MCF 10A (cell line): ENCODE measurements around the gene CACNA2D1. TPM values are rescaled to one million over a fixed set of nuclear protein-coding genes. Genes with fewer than 3 reads are reported as not detected.
A peak's percentile ranks its signal among the peaks of the same experiment; 100 is the strongest.

ENCODE experiments used
- BruUV-seq: library from RNA; stranded (reverse); fragments of 400-500 nt; replicated peaks from 2 replicates; lab custom pipeline; 2021; lab: Mats Ljungman, UMichigan
- CTCF ChIA-PET: fragments of 300-600 bp; sonication (Branson Sonifier 250); formaldehyde crosslinking; extraction: SDS; loops from one replicate; lab custom pipeline; 2021; ENCODE audit warnings: antibody characterized with exemption, inconsistent platforms; lab: Yijun Ruan, JAX
- POLR2A ChIA-PET: fragments of 300-600, 350-650 bp; sonication (Branson Sonifier 250); formaldehyde crosslinking; extraction: SDS; loops from one replicate; lab custom pipeline; 2020; ENCODE audit warnings: antibody characterized with exemption, inconsistent platforms; lab: Yijun Ruan, JAX
- DNase-seq: peaks from one replicate; pipeline ENCODE4 v3.0.0-alpha.2; 2018; ENCODE audit not compliant: unreplicated experiment
- H3K27ac Mint-ChIP-seq: one replicate; pipeline ENCODE4 v1.8.0; 2022; ENCODE audit warnings: mild to moderate bottlenecking, low read depth, mixed read lengths; ENCODE audit not compliant: unreplicated experiment
- H3K27me3 Mint-ChIP-seq: one replicate; pipeline ENCODE4 v1.8.0; 2022; ENCODE audit warnings: mixed read lengths; ENCODE audit not compliant: insufficient read depth, unreplicated experiment
- H3K36me3 Mint-ChIP-seq: one replicate; pipeline ENCODE4 v1.8.0; 2022; ENCODE audit warnings: mild to moderate bottlenecking, moderate library complexity, mixed read lengths; ENCODE audit not compliant: insufficient read depth, unreplicated experiment
- H3K4me1 Mint-ChIP-seq: one replicate; pipeline ENCODE4 v1.8.0; 2022; ENCODE audit warnings: mixed read lengths; ENCODE audit not compliant: insufficient read depth, unreplicated experiment
- H3K4me3 Mint-ChIP-seq: one replicate; pipeline ENCODE4 v1.8.0; 2022; ENCODE audit warnings: mild to moderate bottlenecking, moderate library complexity, mixed read lengths; ENCODE audit not compliant: unreplicated experiment
- H3K9me3 Mint-ChIP-seq: one replicate; pipeline ENCODE4 v1.8.0; 2022; ENCODE audit warnings: mixed read lengths; ENCODE audit not compliant: unreplicated experiment
- intact Hi-C: fragments of 100-400 bp; cut with micrococcal nuclease; formaldehyde crosslinking; loops from 2 replicates; pipeline ENCODE4 v1.14.1; 2022
- total RNA-seq: library from RNA; stranded (reverse); gene quantifications from 2 replicates; pipeline ENCODE4 v1.2.3, GENCODE V29; 2022
- TF ChIP-seq, protein P1 (sequence below): fragments of 200-600 bp; IDR thresholded peaks from one replicate; pipeline ENCODE4 v1.8.0; 2022; ENCODE audit warnings: antibody characterized with exemption, mild to moderate bottlenecking; ENCODE audit not compliant: unreplicated experiment

CACNA2D1 gene
- total RNA-seq, 1 experiment from 2014 or later: not detected

DNA sequence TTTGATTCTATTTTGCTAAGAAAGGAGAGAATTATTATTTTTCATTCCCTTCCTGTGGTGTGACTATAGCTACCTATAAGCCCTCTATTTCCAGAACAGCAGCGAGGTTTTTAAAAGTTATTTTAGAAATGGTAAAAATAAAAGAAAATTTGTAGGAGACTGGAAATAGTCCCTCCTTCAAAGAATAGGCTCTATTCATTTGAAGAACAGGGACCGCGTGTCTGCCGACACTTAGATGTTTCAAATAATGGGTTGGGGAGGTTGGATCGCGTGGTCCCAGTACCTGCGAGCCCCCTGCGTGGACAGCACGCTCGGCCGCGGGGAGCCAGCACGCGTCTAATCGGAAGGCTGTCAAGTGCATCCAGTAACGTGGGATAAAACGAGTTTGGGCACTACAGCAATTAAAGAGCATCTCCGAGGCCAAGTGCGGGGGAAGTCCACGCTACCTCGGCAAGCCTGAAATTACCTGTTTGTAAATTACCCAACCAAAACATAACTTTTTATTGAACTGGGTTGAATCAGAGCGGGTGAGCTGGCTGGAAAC, 1.0 kb downstream of the CACNA2D1 start:
- Mint-ChIP-seq H3K4me3 (peak overlapping the region; percentile 23), H3K36me3 (no peaks in the 10 kb centered on the region), H3K4me1 (no peaks in the 10 kb centered on the region), H3K27ac (no peak overlapping the region), H3K9me3 (no peaks in the 10 kb centered on the region), H3K27me3 (peaks cover 62% of the 10 kb centered on the region)
- BruUV-seq: no TSS peak
- ChIA-PET POLR2A (interaction anchor here (0.7 kb wide), 1 partner anchor 376 kb away, joined by 3 read pairs; no protein-coding TSS in a partner anchor), CTCF (interaction anchor here (0.7 kb wide), 1 partner anchor 359 kb away, joined by 3 read pairs; no protein-coding TSS in a partner anchor)
- intact Hi-C loops: no loop called here
- TF ChIP-seq, protein P1, sequence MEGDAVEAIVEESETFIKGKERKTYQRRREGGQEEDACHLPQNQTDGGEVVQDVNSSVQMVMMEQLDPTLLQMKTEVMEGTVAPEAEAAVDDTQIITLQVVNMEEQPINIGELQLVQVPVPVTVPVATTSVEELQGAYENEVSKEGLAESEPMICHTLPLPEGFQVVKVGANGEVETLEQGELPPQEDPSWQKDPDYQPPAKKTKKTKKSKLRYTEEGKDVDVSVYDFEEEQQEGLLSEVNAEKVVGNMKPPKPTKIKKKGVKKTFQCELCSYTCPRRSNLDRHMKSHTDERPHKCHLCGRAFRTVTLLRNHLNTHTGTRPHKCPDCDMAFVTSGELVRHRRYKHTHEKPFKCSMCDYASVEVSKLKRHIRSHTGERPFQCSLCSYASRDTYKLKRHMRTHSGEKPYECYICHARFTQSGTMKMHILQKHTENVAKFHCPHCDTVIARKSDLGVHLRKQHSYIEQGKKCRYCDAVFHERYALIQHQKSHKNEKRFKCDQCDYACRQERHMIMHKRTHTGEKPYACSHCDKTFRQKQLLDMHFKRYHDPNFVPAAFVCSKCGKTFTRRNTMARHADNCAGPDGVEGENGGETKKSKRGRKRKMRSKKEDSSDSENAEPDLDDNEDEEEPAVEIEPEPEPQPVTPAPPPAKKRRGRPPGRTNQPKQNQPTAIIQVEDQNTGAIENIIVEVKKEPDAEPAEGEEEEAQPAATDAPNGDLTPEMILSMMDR: no peak
- no peak for DNase-seq

DNA sequence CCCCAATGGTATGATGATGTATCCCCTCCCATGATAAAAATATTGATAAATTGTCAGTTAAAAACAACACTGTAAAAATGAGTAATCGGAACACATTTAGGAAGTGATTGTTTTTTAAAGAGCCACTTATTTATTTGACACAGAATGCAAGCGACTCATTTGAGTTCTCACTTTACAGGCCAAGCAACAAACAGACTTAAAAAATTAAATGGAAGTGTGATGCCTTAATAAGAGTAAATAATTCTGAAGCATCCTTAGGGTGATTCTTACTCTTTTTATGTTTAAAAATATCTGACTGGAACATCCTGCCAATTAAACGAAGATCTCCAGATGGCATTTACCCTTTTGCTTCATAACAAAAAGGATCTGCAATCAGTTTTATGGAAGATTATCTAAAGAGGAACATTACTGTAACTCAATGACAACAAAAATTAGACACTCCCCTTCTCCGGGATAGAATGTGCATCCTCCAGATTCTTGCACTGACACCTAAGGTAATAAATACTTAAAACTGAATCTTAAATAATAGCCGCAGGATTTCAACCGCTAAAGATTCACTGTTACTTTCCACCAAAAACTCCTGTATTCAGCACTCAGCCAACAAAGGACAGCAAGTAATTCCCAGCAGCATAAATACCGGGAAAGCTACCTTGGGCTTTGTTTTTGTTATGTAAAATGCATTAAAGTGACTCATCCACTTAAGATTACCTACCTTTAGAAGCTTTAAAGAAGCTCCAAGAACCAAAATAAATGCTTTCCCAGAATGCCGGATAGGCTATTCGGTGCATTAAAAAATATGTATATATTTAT, 1.7 kb downstream of the CACNA2D1 start:
- intact Hi-C loops: no loop called here
- no peak overlapping the region for H3K4me3 Mint-ChIP-seq
- H3K9me3 Mint-ChIP-seq: no peaks in the 10 kb centered on the region
- peaks cover 55% of the 10 kb centered on the region for H3K27me3 Mint-ChIP-seq
- no TSS peak for BruUV-seq
- H3K4me1 Mint-ChIP-seq: no peaks in the 10 kb centered on the region
- H3K27ac Mint-ChIP-seq: no peak overlapping the region
- CTCF ChIA-PET: interaction anchor here (0.7 kb wide), 1 partner anchor 360 kb away, joined by 3 read pairs; no protein-coding TSS in a partner anchor
- TF ChIP-seq, protein P1: no peak
- no peaks in the 10 kb centered on the region for H3K36me3 Mint-ChIP-seq
- no peak for DNase-seq
- POLR2A ChIA-PET: interaction anchor here (0.7 kb wide), 1 partner anchor 375 kb away, joined by 3 read pairs; no protein-coding TSS in a partner anchor

DNA sequence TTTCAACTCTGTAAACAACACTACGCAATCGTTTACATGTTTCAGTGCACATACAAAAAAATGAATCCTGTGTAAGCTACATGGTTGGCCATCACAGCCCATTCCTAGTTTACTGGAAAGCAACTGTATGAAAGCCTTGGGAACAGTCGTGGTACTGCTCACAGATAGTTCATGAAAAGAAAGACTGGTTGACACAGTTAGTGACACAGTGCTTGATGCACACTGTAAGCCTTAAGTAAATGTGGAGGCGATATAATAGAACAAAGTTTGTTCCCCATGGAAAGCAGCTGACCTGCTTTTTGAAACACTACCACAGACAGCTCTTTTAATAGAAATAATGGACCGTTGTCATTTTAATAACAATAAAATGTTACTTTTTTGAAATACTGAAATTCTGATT, 5.1 kb downstream of the CACNA2D1 start:
- BruUV-seq: no TSS peak
- no peak overlapping the region for H3K4me3 Mint-ChIP-seq
- TF ChIP-seq, protein P1: no peak
- POLR2A ChIA-PET: no interaction called here
- H3K27ac Mint-ChIP-seq: no peak overlapping the region
- no peaks in the 10 kb centered on the region for H3K4me1 Mint-ChIP-seq
- H3K9me3 Mint-ChIP-seq: no peaks in the 10 kb centered on the region
- no peak for DNase-seq
- no peaks in the 10 kb centered on the region for H3K36me3 Mint-ChIP-seq
- CTCF ChIA-PET: interaction anchor here (1.2 kb wide), 1 partner anchor 46 kb away, joined by 3 read pairs; no protein-coding TSS in a partner anchor
- intact Hi-C loops: no loop called here
- H3K27me3 Mint-ChIP-seq: peaks cover 27% of the 10 kb centered on the region

DNA sequence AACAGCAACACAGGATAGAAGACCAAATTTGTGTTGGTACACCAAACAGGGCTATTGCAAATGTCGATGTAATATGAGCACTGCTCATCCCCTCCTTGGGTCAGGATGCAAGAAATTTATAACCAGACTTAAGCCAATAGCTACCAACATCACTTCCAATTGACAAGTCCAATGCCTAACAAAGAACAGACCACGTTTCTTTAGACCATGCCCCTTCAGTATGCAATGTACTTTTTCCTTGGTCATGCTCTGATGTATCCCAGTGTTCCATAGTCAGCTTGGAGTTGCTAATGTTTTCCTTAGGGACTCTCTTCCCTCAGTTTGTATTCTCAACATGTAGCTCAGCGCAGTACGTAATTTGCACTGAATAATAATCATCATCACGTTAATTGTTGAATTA, 7.8 kb downstream of the CACNA2D1 start:
- TF ChIP-seq, protein P1: no peak
- no peak for DNase-seq
- no peak overlapping the region for H3K4me3 Mint-ChIP-seq
- H3K36me3 Mint-ChIP-seq: no peaks in the 10 kb centered on the region
- no TSS peak for BruUV-seq
- CTCF ChIA-PET: no interaction called here
- H3K27ac Mint-ChIP-seq: no peak overlapping the region
- POLR2A ChIA-PET: no interaction called here
- intact Hi-C loops: no loop called here
- no peaks in the 10 kb centered on the region for H3K4me1 Mint-ChIP-seq
- peaks cover 5% of the 10 kb centered on the region for H3K27me3 Mint-ChIP-seq
- no peaks in the 10 kb centered on the region for H3K9me3 Mint-ChIP-seq
